Muscle layer of duodenum (tissue), 2 donors: ENCODE measurements around the gene PARP1.

ENCODE experiments used
- H3K27ac ChIP-seq: one replicate; pipeline ENCODE4 v1.7.0; 2013; ENCODE audit warnings: mild to moderate bottlenecking, low read length
- H3K27me3 ChIP-seq: one replicate; pipeline ENCODE4 v1.7.0; 2013; ENCODE audit warnings: low read depth, mild to moderate bottlenecking, control low read depth, low read length
- H3K36me3 ChIP-seq, 2 donors: one replicate each; pipeline ENCODE4 v1.7.0; 2013; ENCODE audit warnings: low read length in 2 of 2, control low read depth in 1 of 2, mild to moderate bottlenecking in 1 of 2; ENCODE audit not compliant: insufficient read depth in 2 of 2, control insufficient read depth in 1 of 2
- H3K4me1 ChIP-seq, 2 donors: one replicate each; pipeline ENCODE4 v1.7.0; 2013; ENCODE audit warnings: low read length in 2 of 2, mild to moderate bottlenecking in 2 of 2, control low read depth in 1 of 2, moderate library complexity in 1 of 2; ENCODE audit not compliant: insufficient read depth in 2 of 2, control insufficient read depth in 1 of 2
- H3K4me3 ChIP-seq, 2 donors: one replicate each; pipeline ENCODE4 v1.7.0; 2013; ENCODE audit warnings: low read length in 2 of 2, low read depth in 1 of 2, mild to moderate bottlenecking in 1 of 2
- H3K9me3 ChIP-seq, 2 donors: one replicate each; pipeline ENCODE4 v1.7.0; 2013; ENCODE audit warnings: low read length in 2 of 2, control low read depth in 1 of 2, mild to moderate bottlenecking in 1 of 2; ENCODE audit not compliant: control insufficient read depth in 1 of 2
- donor health status: healthy.

Gene PARP1

GRCh38 chr1:226311376-226311775, 96.5 kb downstream of the PARP1 start:
- Histone ChIP-seq H3K4me1 (peaks cover 0 to 9% of the 10 kb centered on the region in 2 donors), H3K36me3 (no peaks in the 10 kb centered on the region), H3K9me3 (no peaks in the 10 kb centered on the region), H3K27ac (peak overlapping the region; percentile 5), H3K4me3 (no peak overlapping the region), H3K27me3 (no peaks in the 10 kb centered on the region)
